Occipital lobe (tissue), 1 donor: Measurements from ENCODE around the gene DGCR6L. TPM values are rescaled to one million over a fixed set of nuclear protein-coding genes. Genes with fewer than 3 reads are reported as not detected.

Experiments used
- total RNA-seq: library from RNA; depleted of rRNA; stranded (reverse); fragments of >200 nt; gene quantifications from one replicate; pipeline ENCODE4 v1.2.3, GENCODE V29; 2014

The DGCR6L gene
- total RNA-seq, 1 donor from 2014 or later: 25.1 TPM

Other genes starting within 250 kb of the DGCR6L start
- gene DGCR8, start 239.8 kb downstream of the DGCR6L start, total RNA-seq: 37.0 TPM
- 90.6 TPM for gene RANBP1, start 204.0 kb downstream of the DGCR6L start, total RNA-seq
- 25.9 TPM for gene TRMT2A, start 202.8 kb downstream of the DGCR6L start, total RNA-seq
- gene ZDHHC8, start 188.3 kb downstream of the DGCR6L start, total RNA-seq: 3.3 TPM
- not detected for gene CCDC188, start 169.0 kb downstream of the DGCR6L start, total RNA-seq
- 9.5 TPM for gene RTN4R, start 51.7 kb downstream of the DGCR6L start, total RNA-seq
- gene ZNF74, start 74.1 kb upstream of the DGCR6L start, total RNA-seq: 46.2 TPM
- 1.7 TPM for gene SCARF2, start 117.8 kb upstream of the DGCR6L start, total RNA-seq
- 43.7 TPM for gene KLHL22, start 175.7 kb upstream of the DGCR6L start, total RNA-seq
- gene MED15, start 187.6 kb upstream of the DGCR6L start, total RNA-seq: 11.9 TPM